CD4-positive, alpha-beta T cell treated with Interleukin-21 for 1 hour (primary cell): ENCODE results near the gene CHD6.

Source experiments
- DNase-seq: peaks from one replicate; pipeline ENCODE4 v3.0.0-alpha.2; 2020

Gene CHD6

DNA sequence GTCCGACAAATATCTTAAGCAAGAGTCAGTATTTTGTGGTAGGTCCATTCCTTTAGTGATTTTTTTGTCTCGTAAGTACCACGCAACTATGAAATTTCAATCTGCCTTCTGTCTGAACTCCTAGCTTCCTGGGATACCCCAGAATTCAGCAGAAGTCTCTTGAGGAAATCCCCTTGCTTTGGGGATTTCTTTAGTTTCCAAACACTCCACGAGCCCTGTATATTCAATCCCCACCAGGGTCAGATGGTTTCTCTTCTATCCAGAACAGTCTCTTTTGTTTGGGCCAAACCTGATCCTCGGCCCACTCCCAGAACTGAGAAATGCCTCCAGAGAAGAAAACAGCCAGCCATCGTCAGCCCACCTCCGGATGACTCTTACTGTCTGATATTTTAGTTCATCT lies 113.0 kb downstream of the CHD6 start:
- no peak for DNase-seq

DNA sequence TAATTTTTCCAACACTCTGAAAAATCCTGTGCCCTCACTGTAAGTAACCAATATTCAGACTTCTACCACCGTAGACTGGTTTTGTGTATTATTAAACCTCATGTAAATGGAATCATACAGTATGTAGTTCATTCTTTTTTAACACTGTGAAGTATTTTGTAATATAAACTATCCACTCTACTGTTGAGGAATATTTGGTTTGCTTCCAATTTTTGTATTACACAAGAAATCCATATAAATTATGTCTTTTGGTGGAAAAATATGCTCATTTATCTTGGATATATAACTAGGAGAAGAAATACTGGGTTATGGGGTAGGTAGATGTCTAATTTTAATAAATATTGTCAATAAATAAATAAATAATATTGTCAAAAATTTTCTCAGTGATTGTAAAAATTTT lies 116.8 kb downstream of the CHD6 start:
- DNase-seq: no peak

DNA sequence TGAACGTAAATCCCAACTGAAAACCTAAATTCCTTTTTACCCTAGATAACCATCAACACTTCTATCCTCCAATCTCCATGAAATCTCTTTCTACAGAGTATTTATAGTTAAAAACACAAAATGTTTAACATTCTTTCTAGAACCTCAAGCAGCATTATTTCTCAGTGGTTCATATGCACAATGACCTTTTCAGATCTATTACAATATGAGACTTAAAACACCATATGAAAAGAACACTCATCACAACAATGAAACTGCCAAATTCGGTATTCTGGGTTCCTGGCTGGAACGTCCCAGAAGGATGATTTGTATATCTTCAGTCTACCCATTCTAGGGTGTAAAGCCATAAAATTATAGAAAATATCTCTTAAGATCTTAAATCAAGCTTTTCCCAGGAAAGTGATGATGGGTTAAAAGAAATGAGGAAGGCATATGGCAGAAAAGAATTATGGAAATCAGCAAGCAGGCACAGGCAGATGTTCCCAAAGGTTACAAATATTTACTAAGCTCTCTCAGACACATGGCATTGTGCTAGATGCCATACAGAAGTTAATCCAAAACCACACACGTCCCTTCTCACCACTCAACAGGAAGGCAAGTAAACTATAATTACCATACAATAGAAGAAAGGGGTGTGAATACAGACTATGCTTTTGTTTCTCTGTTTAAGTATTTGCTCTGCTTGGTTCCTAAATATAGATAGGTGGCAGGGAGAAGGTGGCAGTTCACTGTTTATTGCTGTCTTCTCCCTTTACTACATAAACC lies 118.0 kb downstream of the CHD6 start:
- DNase-seq: no peak

DNA sequence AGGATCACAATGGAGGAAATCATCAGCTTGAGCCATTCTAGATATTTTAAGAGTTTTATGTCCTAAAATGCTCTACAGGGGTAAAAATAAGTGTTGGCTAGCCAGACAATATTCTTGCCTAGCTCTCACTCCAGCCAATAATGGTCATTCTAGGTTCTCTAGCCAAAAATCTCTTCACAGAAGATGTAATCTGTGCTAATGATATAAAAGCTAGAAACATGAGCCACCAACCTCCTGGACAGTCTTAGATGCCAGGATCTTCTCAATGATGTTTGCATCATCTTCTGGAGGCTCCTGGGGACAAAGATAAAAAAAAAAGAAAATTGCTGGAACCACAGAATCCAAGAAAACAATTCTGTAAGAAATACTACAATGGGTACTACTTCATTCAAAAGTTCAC lies 119.1 kb downstream of the CHD6 start:
- no peak for DNase-seq

DNA sequence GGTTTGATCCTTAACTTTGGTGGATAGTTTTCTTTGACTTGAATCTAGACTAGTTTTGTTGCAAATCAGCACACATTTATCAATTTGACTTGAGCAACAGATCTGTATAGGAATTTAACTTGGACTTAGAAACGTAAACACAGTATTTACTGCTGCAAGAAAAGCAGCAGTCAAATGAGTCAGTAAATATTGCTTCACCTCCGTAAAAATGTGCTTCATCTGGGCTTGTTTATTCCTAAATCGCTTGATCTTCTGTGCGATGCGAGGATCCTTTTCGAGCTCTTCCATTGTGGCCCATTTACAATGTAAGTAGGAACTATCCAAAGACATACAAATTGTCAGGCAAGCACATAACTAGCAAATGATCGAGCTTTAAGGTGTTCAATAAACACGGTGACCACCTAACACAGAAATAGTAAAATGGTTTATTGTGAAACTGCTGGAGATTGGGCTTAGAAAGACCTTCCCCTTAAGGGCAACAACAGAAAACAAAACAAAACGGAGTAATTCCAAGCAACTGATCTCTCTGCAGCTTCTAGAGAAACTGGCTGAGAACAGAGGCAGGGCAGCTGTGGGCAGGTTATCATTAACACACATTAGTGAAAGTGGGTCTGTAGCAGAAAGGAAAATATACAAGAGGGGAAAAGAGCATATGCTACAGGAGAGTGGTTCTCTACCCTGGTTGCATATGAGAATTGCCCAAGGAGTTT lies 120.8 kb downstream of the CHD6 start:
- DNase-seq: no peak

DNA sequence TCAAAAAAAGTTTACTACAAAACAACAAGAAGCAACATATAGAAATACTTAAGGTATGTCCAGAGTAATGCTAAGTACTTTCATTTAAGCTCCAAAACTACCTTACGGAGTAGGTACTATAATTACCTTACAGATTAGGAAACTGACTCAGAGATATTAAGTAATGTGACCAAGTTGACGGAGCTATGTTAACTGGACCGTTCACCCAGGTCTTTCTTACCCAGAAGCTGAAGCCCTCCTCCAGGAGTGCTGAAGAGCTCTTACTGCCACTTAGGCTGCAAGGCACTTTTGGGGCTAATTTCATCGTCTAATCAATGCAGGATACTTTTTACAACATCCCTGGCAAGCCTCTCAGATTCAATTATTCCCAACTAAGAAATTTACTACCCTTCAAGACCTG lies 123.7 kb downstream of the CHD6 start:
- DNase-seq: no peak

DNA sequence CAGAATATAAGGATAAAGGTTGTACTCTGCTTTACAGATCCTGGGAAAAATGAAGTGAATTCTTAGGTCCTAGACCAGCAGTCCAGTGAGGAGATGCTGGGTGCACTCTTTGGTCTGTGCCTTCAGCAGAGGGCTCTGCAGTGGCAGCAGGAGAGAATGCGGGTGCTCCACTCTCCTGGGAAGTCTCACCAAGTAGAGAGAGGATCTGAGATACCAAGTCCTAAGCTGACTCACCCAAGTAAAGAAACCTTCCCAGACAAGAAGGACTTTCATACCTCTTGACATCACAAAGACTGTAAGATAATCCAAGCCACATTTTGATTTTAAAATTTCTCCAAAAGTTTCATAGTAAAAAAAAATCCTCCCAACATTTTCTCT lies 134.6 kb downstream of the CHD6 start:
- no peak for DNase-seq

DNA sequence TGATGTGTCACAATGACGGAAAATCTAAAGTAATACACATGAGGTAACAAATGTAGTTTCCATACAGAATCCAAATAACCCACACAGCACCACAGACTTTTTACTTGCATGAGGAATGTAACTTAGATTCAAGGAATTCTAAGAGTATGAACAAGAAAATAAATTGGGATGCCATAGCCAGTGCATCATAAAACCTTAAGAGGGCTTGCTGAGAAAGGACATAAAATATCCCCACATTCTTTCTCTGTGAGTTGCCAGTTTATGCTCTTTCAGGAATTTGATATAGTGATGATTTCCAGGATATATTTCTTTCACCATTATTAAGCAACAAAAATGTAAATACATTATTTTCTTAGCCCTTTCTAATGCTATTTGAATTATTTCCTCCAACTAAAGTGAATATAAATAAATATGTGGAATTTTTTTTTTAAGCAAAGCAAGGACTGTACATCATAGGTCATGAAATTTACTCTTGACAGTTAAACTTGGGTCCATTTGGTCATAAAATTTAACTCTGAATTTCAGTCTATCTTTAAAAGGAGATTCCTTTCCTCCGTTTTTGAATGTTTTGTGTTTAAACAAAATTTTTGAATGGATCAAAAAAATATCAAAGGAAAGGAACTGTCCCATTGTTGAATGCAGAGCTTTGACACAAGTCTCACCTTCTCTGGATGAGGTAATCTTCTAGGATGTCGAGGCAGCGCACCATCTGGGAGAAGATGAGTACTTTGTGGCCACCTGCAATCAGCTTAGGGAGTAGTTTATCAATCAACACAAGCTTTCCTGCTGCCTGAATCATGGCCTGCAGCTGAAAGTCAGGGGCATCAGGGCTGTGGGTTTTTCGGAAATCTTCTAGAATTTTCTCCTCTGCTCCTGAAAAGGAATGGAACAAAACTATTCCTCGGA lies 135.3 kb downstream of the CHD6 start:
- DNase-seq: no peak

DNA sequence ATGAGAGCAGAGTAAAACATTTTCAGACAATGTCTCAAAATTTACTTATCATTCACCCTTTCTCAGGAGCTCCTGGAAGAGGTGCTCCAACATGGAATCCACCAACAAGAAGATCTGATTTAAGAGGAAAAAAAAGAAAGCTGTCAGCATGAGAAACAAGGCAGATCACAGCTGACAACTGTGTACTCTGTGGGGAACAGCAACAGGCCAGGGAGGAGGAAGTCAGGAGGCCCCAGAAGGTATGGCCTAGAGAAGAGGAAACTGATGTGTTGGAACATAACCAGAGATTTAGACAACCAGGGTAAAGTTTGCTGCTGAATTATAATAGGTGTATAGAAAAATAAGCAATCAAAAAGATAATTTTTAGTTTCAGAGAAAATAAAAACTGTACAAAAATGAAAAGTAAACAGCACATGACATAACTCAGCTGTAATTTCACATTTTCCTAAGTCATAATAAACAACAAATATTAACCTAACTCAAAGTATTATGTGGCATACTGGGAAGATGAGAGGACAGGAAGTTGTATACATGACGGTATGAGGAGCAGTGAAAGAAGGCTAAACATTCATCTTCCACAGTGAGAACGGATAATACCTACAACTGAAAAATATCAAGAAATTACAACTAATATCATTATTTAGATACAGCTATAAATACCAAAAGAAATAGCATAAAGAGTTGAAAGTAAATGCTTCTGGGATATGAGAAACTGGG lies 138.0 kb downstream of the CHD6 start:
- DNase-seq: no peak

DNA sequence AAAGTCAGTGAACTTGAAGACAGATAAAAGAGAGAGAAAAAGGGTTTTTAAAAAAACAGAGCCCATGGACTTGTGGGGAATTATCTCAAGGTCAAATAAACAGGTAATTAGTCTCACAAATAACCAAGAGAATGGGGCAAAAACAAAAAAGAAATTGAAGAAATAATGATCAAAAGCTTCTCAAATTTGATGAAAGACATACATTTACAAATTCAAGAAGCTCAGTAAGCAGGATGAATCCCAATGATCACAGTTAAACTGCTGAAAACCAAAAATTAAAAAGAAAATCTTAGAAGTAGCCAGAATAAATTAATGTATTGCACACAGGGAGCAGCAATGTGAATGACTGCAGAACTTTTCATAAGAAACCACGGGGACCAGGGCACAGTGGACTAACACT lies 139.1 kb downstream of the CHD6 start:
- no peak for DNase-seq

DNA sequence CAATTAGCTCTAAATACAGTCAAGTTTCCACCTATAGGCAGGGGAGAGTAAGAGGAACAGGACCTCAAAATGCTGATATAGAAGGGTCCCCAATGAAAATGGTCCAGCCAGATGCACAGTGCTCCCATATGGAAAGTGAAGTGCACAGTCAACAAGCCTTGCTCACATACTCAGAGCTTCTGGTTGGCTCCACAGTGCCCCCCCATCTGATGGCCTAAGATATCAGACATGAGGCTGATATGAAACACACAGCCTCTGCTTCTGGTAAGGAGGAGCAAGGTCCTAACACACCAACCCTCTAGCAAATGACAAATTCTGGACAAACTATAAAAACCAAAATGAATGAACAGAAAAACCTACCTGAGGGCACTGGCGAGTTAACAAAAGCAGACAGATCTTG lies 140.2 kb downstream of the CHD6 start:
- no peak for DNase-seq

DNA sequence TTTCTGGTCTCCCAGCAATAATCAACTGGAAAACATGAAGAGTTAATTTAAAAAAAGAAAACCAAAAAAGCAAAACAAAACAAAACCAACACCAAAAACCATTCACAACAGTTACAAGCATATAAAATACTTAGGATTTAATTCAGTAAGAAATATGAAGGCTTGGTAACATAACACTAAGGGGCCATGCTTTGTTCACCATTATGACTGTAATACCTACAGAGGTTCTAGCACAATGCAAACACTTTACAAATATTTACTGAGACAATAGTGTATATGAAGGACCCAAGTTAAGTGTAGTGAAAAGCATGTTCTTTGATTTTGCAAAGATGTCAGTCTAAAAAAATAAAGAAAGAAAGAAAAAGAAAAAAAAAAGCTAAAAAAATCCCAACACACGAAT lies 141.7 kb downstream of the CHD6 start:
- DNase-seq: no peak

DNA sequence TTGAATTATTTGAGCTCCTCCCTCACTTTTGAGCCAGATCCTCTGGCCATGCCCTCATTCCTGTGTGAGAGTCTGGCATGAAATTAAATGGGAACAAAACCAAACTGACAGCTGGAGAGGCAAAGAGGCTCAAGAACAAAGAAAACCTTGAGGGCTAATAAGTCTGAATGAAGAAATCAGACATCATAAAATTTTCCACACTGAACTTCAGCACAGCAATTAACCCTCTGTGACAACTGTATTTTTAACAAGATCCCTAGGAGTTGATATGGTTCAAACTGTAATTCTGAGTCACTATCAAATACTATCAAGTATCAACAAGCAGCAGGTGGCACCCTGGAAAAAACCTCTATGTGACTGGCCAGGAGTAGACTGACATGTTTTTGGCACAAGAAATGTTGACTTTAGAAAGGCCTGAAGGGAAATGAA lies 142.2 kb downstream of the CHD6 start:
- DNase-seq: no peak

DNA sequence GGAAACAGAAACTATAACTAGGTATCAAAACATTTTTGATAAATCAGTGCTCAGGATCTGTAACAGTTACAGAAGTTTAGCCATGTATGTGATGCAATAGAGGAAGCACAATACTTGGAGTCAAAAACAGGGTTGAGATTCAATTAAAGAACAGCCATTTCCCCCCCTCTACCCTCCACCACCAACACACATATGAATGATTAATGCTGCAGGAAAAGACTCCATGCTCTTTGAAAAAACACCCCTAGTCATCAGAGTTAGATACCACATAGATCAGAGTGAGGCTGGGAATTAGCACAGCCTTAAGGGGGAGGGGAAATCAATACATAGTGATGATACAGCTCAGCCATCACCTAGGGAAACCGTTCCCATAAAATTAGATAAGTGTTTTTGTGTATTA lies 142.7 kb downstream of the CHD6 start:
- DNase-seq: no peak

DNA sequence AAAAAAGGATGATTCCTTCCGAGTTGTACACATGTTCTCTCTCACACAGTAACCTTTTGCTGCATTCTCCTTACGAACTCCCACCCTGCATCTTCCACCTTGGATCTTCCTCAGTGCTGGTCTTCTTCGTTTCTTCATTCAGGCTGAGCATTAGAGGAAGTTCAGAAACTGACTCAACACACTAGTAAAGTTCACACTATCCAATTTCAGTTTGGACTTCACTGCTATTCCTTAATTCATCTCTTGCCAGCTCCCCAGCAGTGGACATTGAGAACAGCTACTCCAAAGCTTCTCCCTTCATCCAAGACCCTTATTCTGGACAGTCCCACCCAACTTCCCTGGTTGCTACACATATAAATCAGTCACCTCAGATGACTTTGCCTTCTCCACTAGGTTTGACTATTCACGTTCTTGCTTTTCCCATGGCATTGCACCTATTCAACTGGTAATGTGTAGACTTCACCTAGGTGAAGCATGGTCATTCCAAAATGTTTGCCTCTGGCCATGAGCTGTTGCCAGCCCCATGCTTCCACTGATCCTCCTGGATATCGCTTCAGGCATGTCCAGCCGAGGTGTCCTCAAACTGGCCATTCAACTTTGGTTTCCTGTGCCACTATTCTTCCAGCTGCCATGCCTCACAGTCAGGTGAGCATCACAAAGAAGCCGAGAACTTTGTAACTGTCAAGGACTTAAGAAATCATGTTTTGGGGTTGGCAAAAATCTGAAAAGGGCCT lies 147.6 kb downstream of the CHD6 start:
- no peak for DNase-seq

DNA sequence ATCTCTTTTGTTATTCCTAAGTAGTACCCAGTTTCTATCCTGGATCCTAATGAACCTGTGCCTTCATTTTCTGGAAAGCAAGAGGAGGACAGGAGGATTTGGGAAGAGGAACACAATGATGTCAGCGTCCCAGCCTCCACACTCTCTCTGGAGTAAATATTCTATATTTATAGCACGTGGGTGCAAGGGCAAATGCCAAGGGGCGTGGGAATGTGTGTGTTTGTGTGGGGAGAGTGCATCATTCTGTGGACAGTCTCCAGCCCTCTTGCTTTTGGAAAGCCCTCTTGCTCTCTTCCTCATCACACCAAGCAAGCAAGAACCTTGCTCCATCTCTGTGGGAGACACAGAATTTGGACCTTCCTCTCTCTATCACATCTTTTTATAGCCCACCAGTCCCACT lies 148.3 kb downstream of the CHD6 start:
- no peak for DNase-seq

DNA sequence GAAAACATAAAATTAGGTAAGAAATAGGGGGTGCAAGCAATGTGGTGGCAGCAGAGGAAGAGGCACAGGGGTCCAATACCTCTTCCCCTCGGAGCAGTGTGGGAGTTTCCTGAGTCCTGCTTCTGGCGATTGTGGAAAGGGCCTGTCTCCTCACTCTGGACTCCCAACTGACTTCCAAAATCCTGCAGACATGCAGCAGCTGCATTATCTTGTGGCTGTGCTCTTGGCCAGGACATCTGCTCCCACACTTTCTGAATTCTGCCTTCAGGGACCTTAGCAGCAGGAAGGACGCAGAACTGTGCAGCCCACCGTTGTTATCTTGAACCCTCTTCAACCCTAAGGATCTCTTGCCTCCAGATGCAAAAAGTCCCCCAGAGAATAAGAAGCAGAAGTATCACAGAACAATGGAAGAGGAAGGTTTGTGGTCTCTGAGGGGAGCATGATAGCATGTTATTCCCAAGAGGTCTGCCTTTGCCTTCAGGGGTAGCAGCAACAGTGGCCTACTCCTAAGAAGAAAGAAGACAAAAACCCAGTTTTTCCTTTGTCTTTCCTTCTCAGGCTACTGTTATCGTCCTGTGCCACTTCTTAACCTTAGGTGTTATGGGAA lies 149.1 kb downstream of the CHD6 start:
- DNase-seq: no peak

DNA sequence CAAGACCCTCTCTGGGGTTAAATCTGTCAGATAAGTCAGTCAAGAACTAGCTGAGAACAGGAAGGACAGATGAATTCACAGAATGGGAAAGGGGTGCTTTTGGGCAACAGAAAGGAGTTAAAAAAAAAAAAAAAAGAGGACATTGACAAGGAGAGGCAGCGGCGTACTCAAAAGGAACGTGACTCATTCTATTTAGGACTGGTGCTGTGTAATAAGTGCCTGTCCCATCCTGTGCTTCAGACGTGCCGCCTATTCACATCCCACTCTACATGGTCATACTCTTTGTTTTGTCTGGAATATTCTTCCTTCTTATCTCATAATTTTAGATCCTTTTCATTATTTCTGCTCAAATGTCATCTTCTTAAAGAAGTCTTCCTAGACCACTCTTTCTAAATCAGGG lies 150.5 kb downstream of the CHD6 start:
- no peak for DNase-seq

DNA sequence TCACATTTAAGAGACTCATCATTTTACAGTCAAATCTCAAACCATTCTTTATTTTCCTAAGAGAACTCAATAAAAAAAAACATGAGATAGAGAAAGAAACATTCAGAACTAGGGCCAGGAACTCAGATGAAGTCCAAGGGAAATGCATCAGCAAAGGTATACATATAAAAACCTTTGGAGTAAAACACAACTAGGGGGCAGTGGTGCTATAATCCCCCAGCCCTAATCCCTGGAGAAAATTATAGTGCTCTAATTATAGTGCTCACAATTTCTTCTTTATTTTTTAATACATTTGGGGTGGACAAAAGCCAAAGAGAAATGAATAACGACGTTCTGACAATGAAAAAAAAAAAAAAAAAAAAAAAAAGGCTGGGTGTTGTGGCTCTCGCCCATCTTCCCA lies 151.0 kb downstream of the CHD6 start:
- no peak for DNase-seq

DNA sequence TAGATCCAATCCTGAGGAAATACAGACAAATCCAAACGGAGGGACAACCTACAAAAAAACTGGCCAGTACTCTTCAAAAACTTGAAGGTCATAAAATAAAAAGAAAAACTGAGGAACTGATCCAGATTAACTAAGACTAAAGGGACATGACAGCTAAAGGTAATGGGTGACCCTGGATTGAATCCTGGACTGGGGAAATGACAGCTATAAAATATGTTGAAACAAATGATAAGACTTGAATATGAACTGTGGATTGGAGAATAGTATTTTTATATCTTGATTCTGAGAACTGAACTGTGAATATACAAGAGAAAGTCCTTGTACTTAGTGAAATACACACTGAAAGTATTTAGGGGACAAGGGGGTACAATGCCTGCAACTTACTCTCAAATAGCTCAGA lies 154.6 kb downstream of the CHD6 start:
- no peak for DNase-seq

DNA sequence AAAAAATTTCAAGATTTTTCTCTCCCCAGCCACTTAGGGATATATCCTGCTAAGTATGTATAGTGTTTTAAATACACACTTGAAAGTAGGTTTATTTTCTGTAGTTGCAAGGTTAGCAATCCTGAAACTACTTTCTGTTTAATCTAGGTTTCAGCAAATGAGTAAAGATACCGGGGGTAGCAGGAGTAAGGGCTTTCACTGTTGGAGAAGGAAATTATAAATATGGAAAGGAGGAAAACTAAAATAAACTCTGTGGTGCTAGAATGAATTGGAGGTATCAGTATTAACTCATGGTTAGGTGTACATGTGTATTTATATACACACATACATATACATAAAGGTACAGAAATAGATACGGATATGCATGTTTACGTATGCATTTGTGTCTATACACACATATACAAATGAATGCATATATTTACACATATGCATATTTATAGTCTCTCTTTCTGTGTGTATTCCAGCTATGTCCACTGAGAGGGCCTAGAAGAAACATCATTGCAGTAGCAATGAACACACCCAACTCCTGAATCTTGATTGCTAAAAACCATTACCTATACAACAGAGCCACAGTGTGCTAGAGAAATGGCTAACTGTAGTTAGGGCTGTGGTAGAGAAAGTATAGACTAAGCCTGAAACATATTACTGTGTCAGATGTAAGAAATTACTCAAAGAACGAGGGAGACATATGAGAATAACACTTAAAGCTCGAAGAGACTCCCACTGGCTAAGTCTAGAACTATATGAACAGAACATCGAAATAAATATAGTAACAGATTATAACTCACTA lies 155.6 kb downstream of the CHD6 start:
- no peak for DNase-seq
